GM19324 (cell line): ENCODE data around the gene KCNK16.

Experiments
- ATAC-seq: cut with Tn5 transposase; IDR thresholded peaks from one replicate; pipeline ENCODE4 v1.9.1; 2021; ENCODE audit warnings: mild to moderate bottlenecking, moderate library complexity; ENCODE audit not compliant: unreplicated experiment, low FRiP score

The KCNK16 gene

GRCh38 chr6:39342692-39343395 is 20.3 kb upstream of the KCNK16 start:
- ATAC-seq: no peak

GRCh38 chr6:39341937-39342336 is 19.4 kb upstream of the KCNK16 start:
- no peak for ATAC-seq

- ATAC-seq: no peak
These were observed 18.9 kb upstream of the KCNK16 start for GRCh38 chr6:39341352-39341751.

- no peak for ATAC-seq
These were observed 17.5 kb upstream of the KCNK16 start for GRCh38 chr6:39339868-39340550.

- ATAC-seq: no peak
These were observed 16.8 kb upstream of the KCNK16 start for GRCh38 chr6:39339096-39339867.

- ATAC-seq: no peak
These were observed 15.9 kb upstream of the KCNK16 start for GRCh38 chr6:39338397-39338796.

- no peak for ATAC-seq
These were observed 13.5 kb upstream of the KCNK16 start for GRCh38 chr6:39335780-39336545.

- no peak for ATAC-seq
These were observed 11.3 kb upstream of the KCNK16 start for GRCh38 chr6:39333644-39334438.

- no peak for ATAC-seq
These were observed 8.0 kb upstream of the KCNK16 start for GRCh38 chr6:39330476-39330875.

- ATAC-seq: no peak
These were observed 7.6 kb upstream of the KCNK16 start for GRCh38 chr6:39330057-39330456.

- no peak for ATAC-seq
These were observed 5.6 kb upstream of the KCNK16 start for GRCh38 chr6:39328066-39328465.

- ATAC-seq: no peak
These were observed 5.0 kb upstream of the KCNK16 start for GRCh38 chr6:39327507-39327906.

GRCh38 chr6:39321761-39322160 is 741 bp downstream of the KCNK16 start:
- no peak for ATAC-seq

- no peak for ATAC-seq
These were observed 2.0 kb downstream of the KCNK16 start for GRCh38 chr6:39320363-39320984.

- ATAC-seq: no peak
These were observed 2.7 kb downstream of the KCNK16 start for GRCh38 chr6:39319621-39320362.

- no peak for ATAC-seq
These were observed 5.2 kb downstream of the KCNK16 start for GRCh38 chr6:39317256-39317655.

GRCh38 chr6:39314273-39314795 is 8.2 kb downstream of the KCNK16 start, which contains the start of gene KCNK17:
Gene KCNK17 (minus strand): TSS chr6:39314419. CDS start chr6:39314320, 99 bp downstream.
- ATAC-seq: no peak

- ATAC-seq: no peak
These were observed 8.8 kb downstream of the KCNK16 start for GRCh38 chr6:39313526-39314272.
